ENCODE measurements around the gene LRRC19. TPM values are rescaled to one million over a fixed set of nuclear protein-coding genes. Genes with fewer than 3 reads are reported as not detected.

LRRC19 gene
- total RNA-seq, 2 donors from 2014 or later = not detected

DNA sequence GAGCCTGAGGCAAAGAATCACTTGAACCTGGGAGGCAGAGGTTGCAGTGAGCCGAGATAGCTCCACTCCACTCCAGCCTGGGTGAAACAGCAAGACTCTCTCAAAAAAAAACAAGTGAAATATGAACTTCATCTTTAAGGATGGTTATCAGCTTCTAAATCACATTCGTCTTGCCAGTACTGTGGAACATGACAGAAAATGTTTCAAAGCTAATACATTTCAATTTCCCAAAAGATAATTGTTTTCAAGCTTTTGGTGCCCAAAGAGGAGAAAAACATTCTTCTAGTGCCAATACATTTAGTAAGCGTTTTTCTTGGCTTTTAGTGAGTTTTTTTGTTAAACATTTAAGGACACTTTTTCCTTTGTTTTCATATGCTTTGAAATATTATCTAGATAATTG, 53.7 kb downstream of the LRRC19 start:
- intact Hi-C loops (cut with DNase I) = no loop called here
- WGBS = 75% methylated on average over 3 of the region's 3 CpGs
- no peaks in the 10 kb centered on the region for H3K36me3 ChIP-seq
- no peaks in the 10 kb centered on the region for H3K27me3 ChIP-seq (replicated peaks; ENCODE audit: insufficient read depth)
- no peak for TF ChIP-seq POLR2A (IDR thresholded peaks at IDR 0.05)
- no peak for TF ChIP-seq POLR2AphosphoS5 (IDR thresholded peaks at IDR 0.05)
- TF ChIP-seq, protein P1, sequence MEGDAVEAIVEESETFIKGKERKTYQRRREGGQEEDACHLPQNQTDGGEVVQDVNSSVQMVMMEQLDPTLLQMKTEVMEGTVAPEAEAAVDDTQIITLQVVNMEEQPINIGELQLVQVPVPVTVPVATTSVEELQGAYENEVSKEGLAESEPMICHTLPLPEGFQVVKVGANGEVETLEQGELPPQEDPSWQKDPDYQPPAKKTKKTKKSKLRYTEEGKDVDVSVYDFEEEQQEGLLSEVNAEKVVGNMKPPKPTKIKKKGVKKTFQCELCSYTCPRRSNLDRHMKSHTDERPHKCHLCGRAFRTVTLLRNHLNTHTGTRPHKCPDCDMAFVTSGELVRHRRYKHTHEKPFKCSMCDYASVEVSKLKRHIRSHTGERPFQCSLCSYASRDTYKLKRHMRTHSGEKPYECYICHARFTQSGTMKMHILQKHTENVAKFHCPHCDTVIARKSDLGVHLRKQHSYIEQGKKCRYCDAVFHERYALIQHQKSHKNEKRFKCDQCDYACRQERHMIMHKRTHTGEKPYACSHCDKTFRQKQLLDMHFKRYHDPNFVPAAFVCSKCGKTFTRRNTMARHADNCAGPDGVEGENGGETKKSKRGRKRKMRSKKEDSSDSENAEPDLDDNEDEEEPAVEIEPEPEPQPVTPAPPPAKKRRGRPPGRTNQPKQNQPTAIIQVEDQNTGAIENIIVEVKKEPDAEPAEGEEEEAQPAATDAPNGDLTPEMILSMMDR (IDR thresholded peaks at IDR 0.05) = no peak
- H3K9me3 ChIP-seq = no peaks in the 10 kb centered on the region
- H3K4me1 ChIP-seq (replicated peaks) = peaks cover 5% of the 10 kb centered on the region
- no peak for DNase-seq (ENCODE audit: low spot score)
- no peak overlapping the region for H3K4me3 ChIP-seq
- H3K27ac ChIP-seq = no peak overlapping the region

DNA sequence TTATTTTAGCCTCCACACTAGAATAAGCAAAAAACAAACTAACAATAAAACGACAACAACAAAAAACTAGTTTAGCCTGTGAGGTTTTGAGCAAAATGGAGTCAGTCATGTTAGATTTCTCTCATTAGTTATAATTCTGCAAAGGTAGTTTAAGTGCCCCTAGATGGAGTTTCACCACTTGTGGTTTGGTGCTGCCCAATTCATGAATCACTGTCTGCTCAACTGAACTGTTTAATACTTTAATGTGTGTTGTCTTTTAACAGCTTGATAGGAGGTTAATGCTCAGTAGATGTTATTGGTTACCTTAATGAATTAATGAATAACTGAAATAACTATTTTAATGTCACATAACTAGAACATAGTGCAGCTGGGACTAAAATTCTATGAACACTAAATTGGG, 55.0 kb downstream of the LRRC19 start:
- intact Hi-C loops (cut with DNase I) = no loop called here
- Histone ChIP-seq H3K4me1 (replicated peaks) (peaks cover 5% of the 10 kb centered on the region), H3K36me3 (no peaks in the 10 kb centered on the region), H3K9me3 (no peaks in the 10 kb centered on the region), H3K27ac (no peak overlapping the region), H3K4me3 (no peak overlapping the region), H3K27me3 (replicated peaks; ENCODE audit: insufficient read depth) (no peaks in the 10 kb centered on the region)
- DNase-seq (ENCODE audit: low spot score) = no peak
- WGBS = 89% methylated on average over 1 of the region's 1 CpG
- TF ChIP-seq POLR2AphosphoS5 (IDR thresholded peaks at IDR 0.05) (no peak), POLR2A (IDR thresholded peaks at IDR 0.05) (no peak)
- TF ChIP-seq, protein P1 (IDR thresholded peaks at IDR 0.05) = no peak

DNA sequence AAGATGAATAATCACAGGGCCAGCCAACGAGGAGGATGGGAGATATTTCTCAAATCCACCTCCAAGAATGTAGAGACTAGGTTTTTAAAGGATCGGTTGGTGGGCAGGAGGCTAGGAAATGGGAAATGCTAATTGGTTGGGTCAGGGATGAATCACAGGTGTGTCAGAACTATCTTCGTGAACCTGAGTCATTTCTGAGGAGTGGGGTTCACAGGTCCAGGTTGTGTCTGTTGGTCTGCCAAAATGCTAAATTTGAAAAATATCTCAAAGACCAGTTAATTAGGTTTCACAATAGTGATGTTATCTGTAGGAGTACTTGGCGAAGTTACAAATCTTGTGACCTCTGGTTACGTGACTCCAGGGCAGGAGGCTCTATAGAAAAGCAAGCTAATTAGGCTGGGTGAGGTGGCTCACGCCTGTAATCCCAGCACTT, 55.8 kb downstream of the LRRC19 start:
- no peak overlapping the region for H3K27ac ChIP-seq
- no peak overlapping the region for H3K4me3 ChIP-seq
- 69% methylated on average over 6 of the region's 6 CpGs for WGBS
- no peak for TF ChIP-seq POLR2AphosphoS5 (IDR thresholded peaks at IDR 0.05)
- TF ChIP-seq, protein P1 (IDR thresholded peaks at IDR 0.05) = no peak
- TF ChIP-seq POLR2A (IDR thresholded peaks at IDR 0.05) = no peak
- no peaks in the 10 kb centered on the region for H3K27me3 ChIP-seq (replicated peaks; ENCODE audit: insufficient read depth)
- H3K9me3 ChIP-seq = no peaks in the 10 kb centered on the region
- intact Hi-C loops (cut with DNase I) = no loop called here
- peaks cover 8% of the 10 kb centered on the region for H3K4me1 ChIP-seq (replicated peaks)
- no peaks in the 10 kb centered on the region for H3K36me3 ChIP-seq
- DNase-seq (ENCODE audit: low spot score) = no peak

DNA sequence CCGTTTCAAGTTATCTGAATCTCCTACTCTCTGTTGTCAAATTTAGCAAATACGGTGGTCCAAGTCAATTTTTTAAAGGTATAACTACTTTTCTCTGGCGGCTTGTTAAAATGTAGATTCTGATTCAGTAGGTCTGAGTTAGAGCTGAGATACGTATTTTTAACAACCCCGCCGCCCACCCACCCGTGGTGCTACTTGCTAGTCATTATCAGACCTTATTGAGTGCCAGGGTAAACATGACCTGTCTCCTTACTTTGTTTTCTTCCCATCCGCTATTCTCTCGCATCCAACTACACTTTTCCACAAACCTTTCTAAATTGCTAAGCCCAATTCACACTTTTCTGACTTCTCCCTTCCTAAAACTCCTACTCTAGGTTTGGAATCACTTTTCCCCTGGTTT, 57.7 kb downstream of the LRRC19 start:
- peak overlapping the region; percentile 93 to 95 for H3K27ac ChIP-seq
- WGBS = under 1% methylated on average over 9 of the region's 9 CpGs

More for the DNA sequence above, 57.7 kb downstream of the LRRC19 start:
- Histone ChIP-seq H3K27me3 (replicated peaks; ENCODE audit: insufficient read depth) (no peaks in the 10 kb centered on the region), H3K9me3 (no peaks in the 10 kb centered on the region), H3K36me3 (no peaks in the 10 kb centered on the region), H3K4me3 (peak overlapping the region; percentile 81 to 98), H3K4me1 (replicated peaks) (peaks cover 8% of the 10 kb centered on the region)
- no peak for DNase-seq (ENCODE audit: low spot score)
- no peak for TF ChIP-seq POLR2AphosphoS5 (IDR thresholded peaks at IDR 0.05)
- TF ChIP-seq POLR2A (IDR thresholded peaks at IDR 0.05) = no peak
- TF ChIP-seq, protein P1 (IDR thresholded peaks at IDR 0.05) = no peak
- intact Hi-C loops (cut with DNase I) = loop anchor here (1.0 to 2.0 kb wide), 2 partner anchors 9 to 55 kb away; partner anchors contain the start of genes CAAP1 and IFT74
